HEK293 (cell line): ENCODE data around the gene WNT4.

ENCODE experiments used
- CTCF ChIA-PET: fragments of 350-600 bp; formaldehyde crosslinking; extraction: SDS; loops from one replicate; lab custom pipeline; 2021; ENCODE audit warnings: antibody characterized with exemption; lab: Yijun Ruan, JAX
- POLR2A ChIA-PET: fragments of 300-600 bp; formaldehyde crosslinking; extraction: SDS; loops from one replicate; lab custom pipeline; 2020; ENCODE audit warnings: antibody characterized with exemption, inconsistent platforms; lab: Yijun Ruan, JAX
- H3K27ac ChIP-seq: fragments of 200-500 bp; sonication (Bioruptor generic); 2 replicates; pipeline ENCODE4 v1.5.1; 2014; ENCODE audit warnings: low read depth, low read length, control low read depth, inconsistent platforms; ENCODE audit errors: extremely low read depth
- H3K36me3 ChIP-seq, 2 experiments: fragments of 200-500 bp in 1 of 2; sonication (Bioruptor generic) in 1 of 2; 1 replicate in 1 of 2; 2 replicates in 1 of 2; pipeline ENCODE4 v1.5.1; 2014 to 2017; ENCODE audit warnings: inconsistent platforms in 2 of 2, low read length in 2 of 2; ENCODE audit not compliant: control insufficient read depth in 2 of 2, insufficient read depth in 1 of 2
- H3K4me1 ChIP-seq: fragments of 200-500 bp; sonication (Bioruptor generic); 2 replicates; pipeline ENCODE4 v1.5.1; 2014; ENCODE audit warnings: mild to moderate bottlenecking, low read length, inconsistent platforms; ENCODE audit not compliant: control insufficient read depth, insufficient read depth
- H3K4me3 ChIP-seq: 2 replicates; pipeline ENCODE4 v1.5.1; 2011; ENCODE audit warnings: low read depth, mild to moderate bottlenecking, control low read depth, low read length, moderate library complexity
- H3K9me3 ChIP-seq: fragments of 200-500 bp; sonication (Bioruptor generic); 2 replicates; pipeline ENCODE4 v1.5.1; 2014; ENCODE audit warnings: low read depth, low read length, inconsistent platforms; ENCODE audit not compliant: control insufficient read depth, insufficient read depth
- GLIS1 ChIP-seq: fragments of 450-650 bp; formaldehyde crosslinking; IDR thresholded peaks from 2 replicates; pipeline ENCODE4 v1.5.1; 2016; ENCODE audit warnings: missing biosample characterization, missing genetic modification characterization
- KLF17 ChIP-seq: fragments of 450-650 bp; formaldehyde crosslinking; IDR thresholded peaks from 2 replicates; pipeline ENCODE4 v1.5.1; 2016; ENCODE audit warnings: missing biosample characterization, missing genetic modification characterization
- ZNF10 ChIP-seq: fragments of 450-650 bp; formaldehyde crosslinking; IDR thresholded peaks from 2 replicates; pipeline ENCODE4 v1.5.1; 2017; ENCODE audit warnings: missing biosample characterization, missing genetic modification characterization
- ZNF16 ChIP-seq: fragments of 450-650 bp; formaldehyde crosslinking; IDR thresholded peaks from 2 replicates; pipeline ENCODE4 v1.5.1; 2016; ENCODE audit warnings: low read depth, missing biosample characterization, missing genetic modification characterization
- ZNF19 ChIP-seq: fragments of 450-650 bp; formaldehyde crosslinking; IDR thresholded peaks from 2 replicates; pipeline ENCODE4; 2016; ENCODE audit warnings: missing biosample characterization, missing genetic modification characterization, low read depth
- ZNF302 ChIP-seq: fragments of 450-650 bp; formaldehyde crosslinking; IDR thresholded peaks from 2 replicates; pipeline ENCODE4 v1.5.1; 2016; ENCODE audit warnings: missing biosample characterization, missing genetic modification characterization, low read depth
- ZNF324 ChIP-seq: fragments of 450-650 bp; formaldehyde crosslinking; IDR thresholded peaks from 2 replicates; pipeline ENCODE4 v1.5.1; 2016; ENCODE audit warnings: missing biosample characterization, missing genetic modification characterization
- ZNF433 ChIP-seq: fragments of 450-650 bp; formaldehyde crosslinking; IDR thresholded peaks from 2 replicates; pipeline ENCODE4 v1.5.1; 2016; ENCODE audit warnings: missing biosample characterization, missing genetic modification characterization, low read depth
- ZNF501 ChIP-seq: fragments of 450-650 bp; formaldehyde crosslinking; IDR thresholded peaks from 2 replicates; pipeline ENCODE4 v1.5.1; 2016; ENCODE audit warnings: missing biosample characterization, missing genetic modification characterization
- ZNF529 ChIP-seq: fragments of 450-650 bp; formaldehyde crosslinking; IDR thresholded peaks from 2 replicates; pipeline ENCODE4 v1.5.1; 2017; ENCODE audit warnings: missing genetic modification characterization, missing biosample characterization; ENCODE audit not compliant: insufficient replicate concordance
- TF ChIP-seq, protein P1 (sequence below): fragments of 450-650 bp; formaldehyde crosslinking; optimal IDR thresholded peaks from 2 replicates; pipeline ENCODE3; 2016; ENCODE audit warnings: missing biosample characterization, mild to moderate bottlenecking, missing genetic modification characterization
- TF ChIP-seq, protein P2 (sequence below): fragments of 450-650 bp; formaldehyde crosslinking; conservative IDR thresholded peaks from 2 replicates; pipeline ENCODE4 v1.5.1; 2016; ENCODE audit warnings: low read depth, missing biosample characterization, missing genetic modification characterization
- TF ChIP-seq, protein P3 (sequence below): fragments of 450-650 bp; formaldehyde crosslinking; IDR thresholded peaks from 2 replicates; pipeline ENCODE4 v1.5.1; 2016; ENCODE audit warnings: missing biosample characterization, missing genetic modification characterization
- TF ChIP-seq, protein P4 (sequence below): fragments of 450-650 bp; formaldehyde crosslinking; IDR thresholded peaks from 2 replicates; pipeline ENCODE4 v1.5.1; 2016; ENCODE audit warnings: missing biosample characterization, missing genetic modification characterization

Gene WNT4

GRCh38 chr1:22166439-22166838 is 23.5 kb upstream of the WNT4 start:
- CTCF ChIA-PET, result no interaction called here
- no peaks in the 10 kb centered on the region for H3K36me3 ChIP-seq
- H3K9me3 ChIP-seq, result no peaks in the 10 kb centered on the region
- H3K4me3 ChIP-seq, result no peak overlapping the region
- no peak overlapping the region for H3K27ac ChIP-seq
- no peak for TF ChIP-seq ZNF324 (tag by site-specific recombination)
- TF ChIP-seq, protein P1, sequence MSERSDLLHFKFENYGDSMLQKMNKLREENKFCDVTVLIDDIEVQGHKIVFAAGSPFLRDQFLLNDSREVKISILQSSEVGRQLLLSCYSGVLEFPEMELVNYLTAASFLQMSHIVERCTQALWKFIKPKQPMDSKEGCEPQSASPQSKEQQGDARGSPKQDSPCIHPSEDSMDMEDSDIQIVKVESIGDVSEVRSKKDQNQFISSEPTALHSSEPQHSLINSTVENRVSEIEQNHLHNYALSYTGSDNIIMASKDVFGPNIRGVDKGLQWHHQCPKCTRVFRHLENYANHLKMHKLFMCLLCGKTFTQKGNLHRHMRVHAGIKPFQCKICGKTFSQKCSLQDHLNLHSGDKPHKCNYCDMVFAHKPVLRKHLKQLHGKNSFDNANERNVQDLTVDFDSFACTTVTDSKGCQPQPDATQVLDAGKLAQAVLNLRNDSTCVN (tag by site-specific recombination), result no peak
- no peak for TF ChIP-seq ZNF302
- TF ChIP-seq, protein P2, sequence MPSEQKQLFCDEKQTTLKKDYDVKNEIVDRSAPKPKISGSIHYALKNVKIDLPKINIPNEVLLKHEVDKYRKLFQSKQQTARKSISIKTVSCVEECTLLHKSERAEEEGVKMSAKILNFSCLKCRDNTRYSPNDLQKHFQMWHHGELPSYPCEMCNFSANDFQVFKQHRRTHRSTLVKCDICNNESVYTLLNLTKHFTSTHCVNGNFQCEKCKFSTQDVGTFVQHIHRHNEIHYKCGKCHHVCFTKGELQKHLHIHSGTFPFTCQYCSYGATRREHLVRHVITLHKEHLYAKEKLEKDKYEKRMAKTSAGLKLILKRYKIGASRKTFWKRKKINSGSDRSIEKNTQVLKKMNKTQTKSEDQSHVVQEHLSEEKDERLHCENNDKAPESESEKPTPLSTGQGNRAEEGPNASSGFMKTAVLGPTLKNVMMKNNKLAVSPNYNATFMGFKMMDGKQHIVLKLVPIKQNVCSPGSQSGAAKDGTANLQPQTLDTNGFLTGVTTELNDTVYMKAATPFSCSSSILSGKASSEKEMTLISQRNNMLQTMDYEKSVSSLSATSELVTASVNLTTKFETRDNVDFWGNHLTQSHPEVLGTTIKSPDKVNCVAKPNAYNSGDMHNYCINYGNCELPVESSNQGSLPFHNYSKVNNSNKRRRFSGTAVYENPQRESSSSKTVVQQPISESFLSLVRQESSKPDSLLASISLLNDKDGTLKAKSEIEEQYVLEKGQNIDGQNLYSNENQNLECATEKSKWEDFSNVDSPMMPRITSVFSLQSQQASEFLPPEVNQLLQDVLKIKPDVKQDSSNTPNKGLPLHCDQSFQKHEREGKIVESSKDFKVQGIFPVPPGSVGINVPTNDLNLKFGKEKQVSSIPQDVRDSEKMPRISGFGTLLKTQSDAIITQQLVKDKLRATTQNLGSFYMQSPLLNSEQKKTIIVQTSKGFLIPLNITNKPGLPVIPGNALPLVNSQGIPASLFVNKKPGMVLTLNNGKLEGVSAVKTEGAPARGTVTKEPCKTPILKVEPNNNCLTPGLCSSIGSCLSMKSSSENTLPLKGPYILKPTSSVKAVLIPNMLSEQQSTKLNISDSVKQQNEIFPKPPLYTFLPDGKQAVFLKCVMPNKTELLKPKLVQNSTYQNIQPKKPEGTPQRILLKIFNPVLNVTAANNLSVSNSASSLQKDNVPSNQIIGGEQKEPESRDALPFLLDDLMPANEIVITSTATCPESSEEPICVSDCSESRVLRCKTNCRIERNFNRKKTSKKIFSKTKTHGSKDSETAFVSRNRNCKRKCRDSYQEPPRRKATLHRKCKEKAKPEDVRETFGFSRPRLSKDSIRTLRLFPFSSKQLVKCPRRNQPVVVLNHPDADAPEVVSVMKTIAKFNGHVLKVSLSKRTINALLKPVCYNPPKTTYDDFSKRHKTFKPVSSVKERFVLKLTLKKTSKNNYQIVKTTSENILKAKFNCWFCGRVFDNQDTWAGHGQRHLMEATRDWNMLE (tag by site-specific recombination), result no peak
- TF ChIP-seq ZNF19 (tag by site-specific recombination), result no peak
- TF ChIP-seq ZNF16 (tag by site-specific recombination), result no peak
- TF ChIP-seq, protein P3, sequence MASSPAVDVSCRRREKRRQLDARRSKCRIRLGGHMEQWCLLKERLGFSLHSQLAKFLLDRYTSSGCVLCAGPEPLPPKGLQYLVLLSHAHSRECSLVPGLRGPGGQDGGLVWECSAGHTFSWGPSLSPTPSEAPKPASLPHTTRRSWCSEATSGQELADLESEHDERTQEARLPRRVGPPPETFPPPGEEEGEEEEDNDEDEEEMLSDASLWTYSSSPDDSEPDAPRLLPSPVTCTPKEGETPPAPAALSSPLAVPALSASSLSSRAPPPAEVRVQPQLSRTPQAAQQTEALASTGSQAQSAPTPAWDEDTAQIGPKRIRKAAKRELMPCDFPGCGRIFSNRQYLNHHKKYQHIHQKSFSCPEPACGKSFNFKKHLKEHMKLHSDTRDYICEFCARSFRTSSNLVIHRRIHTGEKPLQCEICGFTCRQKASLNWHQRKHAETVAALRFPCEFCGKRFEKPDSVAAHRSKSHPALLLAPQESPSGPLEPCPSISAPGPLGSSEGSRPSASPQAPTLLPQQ (tag by site-specific recombination), result no peak
- no peak for TF ChIP-seq GLIS1 (tag by site-specific recombination)
- TF ChIP-seq ZNF10 (tag by site-specific recombination), result no peak
- TF ChIP-seq ZNF529 (tag by site-specific recombination), result no peak
- TF ChIP-seq, protein P4, sequence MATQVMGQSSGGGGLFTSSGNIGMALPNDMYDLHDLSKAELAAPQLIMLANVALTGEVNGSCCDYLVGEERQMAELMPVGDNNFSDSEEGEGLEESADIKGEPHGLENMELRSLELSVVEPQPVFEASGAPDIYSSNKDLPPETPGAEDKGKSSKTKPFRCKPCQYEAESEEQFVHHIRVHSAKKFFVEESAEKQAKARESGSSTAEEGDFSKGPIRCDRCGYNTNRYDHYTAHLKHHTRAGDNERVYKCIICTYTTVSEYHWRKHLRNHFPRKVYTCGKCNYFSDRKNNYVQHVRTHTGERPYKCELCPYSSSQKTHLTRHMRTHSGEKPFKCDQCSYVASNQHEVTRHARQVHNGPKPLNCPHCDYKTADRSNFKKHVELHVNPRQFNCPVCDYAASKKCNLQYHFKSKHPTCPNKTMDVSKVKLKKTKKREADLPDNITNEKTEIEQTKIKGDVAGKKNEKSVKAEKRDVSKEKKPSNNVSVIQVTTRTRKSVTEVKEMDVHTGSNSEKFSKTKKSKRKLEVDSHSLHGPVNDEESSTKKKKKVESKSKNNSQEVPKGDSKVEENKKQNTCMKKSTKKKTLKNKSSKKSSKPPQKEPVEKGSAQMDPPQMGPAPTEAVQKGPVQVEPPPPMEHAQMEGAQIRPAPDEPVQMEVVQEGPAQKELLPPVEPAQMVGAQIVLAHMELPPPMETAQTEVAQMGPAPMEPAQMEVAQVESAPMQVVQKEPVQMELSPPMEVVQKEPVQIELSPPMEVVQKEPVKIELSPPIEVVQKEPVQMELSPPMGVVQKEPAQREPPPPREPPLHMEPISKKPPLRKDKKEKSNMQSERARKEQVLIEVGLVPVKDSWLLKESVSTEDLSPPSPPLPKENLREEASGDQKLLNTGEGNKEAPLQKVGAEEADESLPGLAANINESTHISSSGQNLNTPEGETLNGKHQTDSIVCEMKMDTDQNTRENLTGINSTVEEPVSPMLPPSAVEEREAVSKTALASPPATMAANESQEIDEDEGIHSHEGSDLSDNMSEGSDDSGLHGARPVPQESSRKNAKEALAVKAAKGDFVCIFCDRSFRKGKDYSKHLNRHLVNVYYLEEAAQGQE (tag by site-specific recombination), result no peak
- no peak for TF ChIP-seq ZNF433 (tag by site-specific recombination)
- no peak for TF ChIP-seq KLF17 (tag by site-specific recombination)
- no peak for TF ChIP-seq ZNF501 (tag by site-specific recombination)
- TF ChIP-seq, all 188 proteins: peak for 0
- POLR2A ChIA-PET, result no interaction called here
- no peaks in the 10 kb centered on the region for H3K4me1 ChIP-seq
